GM19328 (cell line): ENCODE measurements around the gene SLC22A17.

ENCODE experiments used
- ATAC-seq: cut with Tn5 transposase; IDR thresholded peaks from one replicate; pipeline ENCODE4 v1.9.1; 2021; ENCODE audit warnings: mild to moderate bottlenecking, moderate library complexity; ENCODE audit not compliant: unreplicated experiment

SLC22A17 gene

GRCh38 chr14:23382276-23382675 is 29.6 kb upstream of the SLC22A17 start:
- no peak for ATAC-seq

- ATAC-seq, result no peak
Observed at GRCh38 chr14:23381871-23382270, 29.2 kb upstream of the SLC22A17 start.

GRCh38 chr14:23380976-23381375 is 28.3 kb upstream of the SLC22A17 start:
- ATAC-seq, result no peak

- ATAC-seq, result no peak
Observed at GRCh38 chr14:23380197-23380914, 27.7 kb upstream of the SLC22A17 start.

- no peak for ATAC-seq
Observed at GRCh38 chr14:23379366-23380196, 26.9 kb upstream of the SLC22A17 start.

- no peak for ATAC-seq
Observed at GRCh38 chr14:23378612-23379220, 26.0 kb upstream of the SLC22A17 start.

- ATAC-seq, result no peak
Observed at GRCh38 chr14:23377573-23378563, 25.2 kb upstream of the SLC22A17 start.

GRCh38 chr14:23377198-23377550 is 24.5 kb upstream of the SLC22A17 start:
- no peak for ATAC-seq

- ATAC-seq, result no peak
Observed at GRCh38 chr14:23376482-23377197, 24.0 kb upstream of the SLC22A17 start, which contains the start of gene CMTM5. TSS of gene CMTM5 (plus strand) at chr14:23377046. CDS start at chr14:23377252, 206 bp downstream.

GRCh38 chr14:23375527-23376251 is 23.0 kb upstream of the SLC22A17 start:
- ATAC-seq, result no peak

- no peak for ATAC-seq
Observed at GRCh38 chr14:23373041-23373440, 20.4 kb upstream of the SLC22A17 start.

GRCh38 chr14:23372509-23372908 is 19.8 kb upstream of the SLC22A17 start, which contains the start of gene IL25:
TSS of gene IL25 (plus strand) at chr14:23372809.
- no peak for ATAC-seq

GRCh38 chr14:23371865-23372264 is 19.2 kb upstream of the SLC22A17 start:
- ATAC-seq, result no peak

GRCh38 chr14:23370221-23370620 is 17.5 kb upstream of the SLC22A17 start:
- no peak for ATAC-seq

GRCh38 chr14:23366426-23366921 is 13.8 kb upstream of the SLC22A17 start:
- ATAC-seq, result no peak

GRCh38 chr14:23365732-23366425 is 13.2 kb upstream of the SLC22A17 start:
- ATAC-seq, result no peak

- ATAC-seq, result no peak
Observed at GRCh38 chr14:23365036-23365731, 12.5 kb upstream of the SLC22A17 start, which contains the start of gene EFS. TSS of gene EFS (minus strand) at chr14:23365172. CDS start at chr14:23365025, 147 bp downstream.
